Liver (tissue), 3 donors: Measurements from ENCODE around the gene ADCY7.

Experiments
- REST ChIP-seq: IDR thresholded peaks from 2 replicates; pipeline ENCODE4 v1.6.1; 2016; ENCODE audit warnings: antibody characterized with exemption, mild to moderate bottlenecking
- SP1 ChIP-seq: IDR thresholded peaks from 2 replicates; pipeline ENCODE4 v1.6.1; 2018; ENCODE audit warnings: antibody characterized with exemption, mild to moderate bottlenecking
- TF ChIP-seq, protein P1 (sequence below): fragments of 150-350 bp; IDR thresholded peaks from 2 replicates; pipeline ENCODE4 v1.5.1; 2017; ENCODE audit warnings: improper control_type of control experiment, low read depth, low read length; ENCODE audit not compliant: missing input control
- donor health status: healthy.
- donor health status: healthy.

- TF ChIP-seq, protein P1, sequence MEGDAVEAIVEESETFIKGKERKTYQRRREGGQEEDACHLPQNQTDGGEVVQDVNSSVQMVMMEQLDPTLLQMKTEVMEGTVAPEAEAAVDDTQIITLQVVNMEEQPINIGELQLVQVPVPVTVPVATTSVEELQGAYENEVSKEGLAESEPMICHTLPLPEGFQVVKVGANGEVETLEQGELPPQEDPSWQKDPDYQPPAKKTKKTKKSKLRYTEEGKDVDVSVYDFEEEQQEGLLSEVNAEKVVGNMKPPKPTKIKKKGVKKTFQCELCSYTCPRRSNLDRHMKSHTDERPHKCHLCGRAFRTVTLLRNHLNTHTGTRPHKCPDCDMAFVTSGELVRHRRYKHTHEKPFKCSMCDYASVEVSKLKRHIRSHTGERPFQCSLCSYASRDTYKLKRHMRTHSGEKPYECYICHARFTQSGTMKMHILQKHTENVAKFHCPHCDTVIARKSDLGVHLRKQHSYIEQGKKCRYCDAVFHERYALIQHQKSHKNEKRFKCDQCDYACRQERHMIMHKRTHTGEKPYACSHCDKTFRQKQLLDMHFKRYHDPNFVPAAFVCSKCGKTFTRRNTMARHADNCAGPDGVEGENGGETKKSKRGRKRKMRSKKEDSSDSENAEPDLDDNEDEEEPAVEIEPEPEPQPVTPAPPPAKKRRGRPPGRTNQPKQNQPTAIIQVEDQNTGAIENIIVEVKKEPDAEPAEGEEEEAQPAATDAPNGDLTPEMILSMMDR = no peak
- TF ChIP-seq REST = no peak
- TF ChIP-seq SP1 = no peak
Observed at GRCh38 chr16:50270510-50271147, 4.3 kb downstream of the ADCY7 start.
